HepG2 (cell line): ENCODE measurements around the gene DPM1. TPM values are rescaled to one million over a fixed set of nuclear protein-coding genes. Genes with fewer than 3 reads are reported as not detected.

ENCODE experiments used
- ATF1 ChIP-seq: IDR thresholded peaks from 2 replicates; pipeline ENCODE4 v1.6.1; 2016; ENCODE audit warnings: mild to moderate bottlenecking, control low read depth
- BRF2 ChIP-seq: sonication (generic); formaldehyde crosslinking; IDR thresholded peaks from 2 replicates; pipeline ENCODE4 v1.8.1; 2022; ENCODE audit warnings: mild to moderate bottlenecking, missing genetic modification reagents
- CENPT ChIP-seq: sonication (generic); formaldehyde crosslinking; IDR thresholded peaks from 2 replicates; pipeline ENCODE4 v1.8.0; 2022; ENCODE audit warnings: low read depth, mild to moderate bottlenecking, moderate library complexity, missing genetic modification reagents
- CTCF ChIP-seq: sonication (generic); formaldehyde crosslinking; IDR thresholded peaks from 2 replicates; pipeline ENCODE4 v1.5.0; 2020; ENCODE audit warnings: mild to moderate bottlenecking, missing genetic modification reagents, moderate library complexity
- FLYWCH1 ChIP-seq: sonication (generic); formaldehyde crosslinking; IDR thresholded peaks from 2 replicates; pipeline ENCODE4 v1.8.1; 2023; ENCODE audit warnings: mild to moderate bottlenecking, missing genetic modification reagents
- KAT7 ChIP-seq: IDR thresholded peaks from 2 replicates; pipeline ENCODE4 v1.6.1; 2018; ENCODE audit warnings: borderline replicate concordance, missing compliant biosample characterization
- LBX2 ChIP-seq: sonication (generic); formaldehyde crosslinking; IDR thresholded peaks from 2 replicates; pipeline ENCODE4 v1.5.0; 2020; ENCODE audit warnings: missing genetic modification reagents, mild to moderate bottlenecking, borderline replicate concordance
- MAFF ChIP-seq: IDR thresholded peaks from 2 replicates; pipeline ENCODE4 v1.6.1; 2011; ENCODE audit warnings: low read depth, low read length, improper control_type of control experiment
- PAF1 ChIP-seq: IDR thresholded peaks from 2 replicates; pipeline ENCODE4 v1.6.1; 2016; ENCODE audit warnings: missing genetic modification reagents, missing compliant biosample characterization
- PRDM15 ChIP-seq: sonication (generic); formaldehyde crosslinking; IDR thresholded peaks from 2 replicates; pipeline ENCODE4 v1.4.0; 2020; ENCODE audit warnings: missing genetic modification reagents
- PRPF4 ChIP-seq: fragments of 200-400 bp; formaldehyde crosslinking; IDR thresholded peaks from 2 replicates; pipeline ENCODE4 v1.6.1; 2016; ENCODE audit warnings: low read length, low read depth; ENCODE audit not compliant: poor library complexity, severe bottlenecking
- SMAD3 ChIP-seq: sonication (generic); formaldehyde crosslinking; IDR thresholded peaks from 2 replicates; pipeline ENCODE4 v1.4.0; 2020; ENCODE audit warnings: missing genetic modification reagents
- TEAD2 ChIP-seq: sonication (generic); formaldehyde crosslinking; IDR thresholded peaks from 2 replicates; pipeline ENCODE4 v1.9.0; 2021; ENCODE audit warnings: missing genetic modification reagents
- ZBTB21 ChIP-seq: sonication (generic); formaldehyde crosslinking; IDR thresholded peaks from 2 replicates; pipeline ENCODE4 v1.4.0; 2020; ENCODE audit warnings: missing genetic modification reagents
- ZNF24 ChIP-seq: fragments of 450-650 bp; IDR thresholded peaks from 2 replicates; pipeline ENCODE4 v1.6.1; 2017; ENCODE audit warnings: antibody characterized with exemption, mild to moderate bottlenecking
- ZNF292 ChIP-seq: sonication (generic); formaldehyde crosslinking; IDR thresholded peaks from 2 replicates; pipeline ENCODE4 v1.8.1; 2022; ENCODE audit warnings: mild to moderate bottlenecking, low read depth, missing genetic modification reagents, borderline replicate concordance
- ZNF609 ChIP-seq: sonication (generic); formaldehyde crosslinking; IDR thresholded peaks from 2 replicates; pipeline ENCODE4 v1.4.0; 2020; ENCODE audit warnings: mild to moderate bottlenecking, missing genetic modification reagents, borderline replicate concordance
- ZNF614 ChIP-seq: IDR thresholded peaks from 2 replicates; pipeline ENCODE4 v1.6.1; 2018; ENCODE audit warnings: missing biosample characterization, missing genetic modification reagents, inconsistent platforms, borderline replicate concordance
- polyA plus RNA-seq, 8 experiments: library from polyadenylated mRNA; depleted of rRNA in 3 of 8; stranded (reverse) in 7 of 8; unstranded in 1 of 8; fragments of >200 nt; fragmentation: Illumina TruSeq in 4 of 8; extraction: Trizol in 4 of 8; gene quantifications; 2 replicates each; pipeline versions ENCODE4 v1.2.1 to v1.2.3, GENCODE V29; 2011 to 2016; ENCODE audit warnings: low read depth in 4 of 8, missing spikeins in 1 of 8, mixed read lengths in 1 of 8; ENCODE audit not compliant: insufficient read depth in 1 of 8
- total RNA-seq, 5 experiments: library from RNA; depleted of rRNA; stranded (reverse); fragments of >200 nt; fragmentation: Illumina TruSeq; extraction: Trizol; gene quantifications; 2 replicates each; pipeline ENCODE4 v1.2.3, GENCODE V29; 2016; ENCODE audit warnings: low read depth in 1 of 5

DPM1 gene
- total and polyA plus RNA-seq, 2 of the 13 experiments (the other 11 are each of a cell fraction or from before 2014, with no cell fraction given) = 83.2 to 161 TPM

GRCh38 chr20:50987493-50988210, 29.3 kb upstream of the DPM1 start (continued):
- TF ChIP-seq ZNF609 = no peak
- TF ChIP-seq TEAD2 (CRISPR knock-in tag) = no peak
- TF ChIP-seq ZNF614 (CRISPR knock-in tag) = no peak
- TF ChIP-seq CENPT (CRISPR knock-in tag) = no peak
- no peak for TF ChIP-seq PAF1 (CRISPR knock-in tag)
- TF ChIP-seq SMAD3 = 0 out of 2 replicates have a peak, but pooled peaks have one; percentile 37
- no peak for TF ChIP-seq ZNF24
- TF ChIP-seq ATF1 (CRISPR knock-in tag) = no peak
- TF ChIP-seq BRF2 = no peak
- TF ChIP-seq LBX2 = no peak
- no peak for TF ChIP-seq PRPF4
- TF ChIP-seq ZBTB21 (CRISPR knock-in tag) = no peak
- TF ChIP-seq CTCF = peak; percentile 98
- TF ChIP-seq KAT7 (CRISPR knock-in tag) = no peak
- no peak for TF ChIP-seq PRDM15 (CRISPR knock-in tag)
- TF ChIP-seq FLYWCH1 (CRISPR knock-in tag) = no peak
- peak; percentile 34; the same call in 1 of the 2 replicates for TF ChIP-seq MAFF
- no peak for TF ChIP-seq ZNF292 (CRISPR knock-in tag)
